GM21360 (cell line): ENCODE results near the gene ZNF592.

ENCODE experiments used
- ATAC-seq: cut with Tn5 transposase; IDR thresholded peaks from one replicate; pipeline ENCODE4 v1.9.1; 2021; ENCODE audit warnings: mild to moderate bottlenecking, moderate library complexity; ENCODE audit not compliant: unreplicated experiment

ZNF592 gene

GRCh38 chr15:84824260-84825007 is 76.0 kb downstream of the ZNF592 start:
- no peak for ATAC-seq

GRCh38 chr15:84826369-84826823 is 78.0 kb downstream of the ZNF592 start:
- ATAC-seq, result no peak

- ATAC-seq, result no peak
These were observed 78.9 kb downstream of the ZNF592 start for GRCh38 chr15:84827246-84827645.

- no peak for ATAC-seq
These were observed 79.9 kb downstream of the ZNF592 start for GRCh38 chr15:84828086-84828908.

GRCh38 chr15:84829428-84829827 is 81.0 kb downstream of the ZNF592 start:
- no peak for ATAC-seq

GRCh38 chr15:84830036-84830435 is 81.6 kb downstream of the ZNF592 start:
- no peak for ATAC-seq

GRCh38 chr15:84831028-84831427 is 82.6 kb downstream of the ZNF592 start:
- ATAC-seq, result no peak

- no peak for ATAC-seq
These were observed 83.2 kb downstream of the ZNF592 start for GRCh38 chr15:84831613-84832012.

GRCh38 chr15:84832448-84833040 is 84.2 kb downstream of the ZNF592 start:
- no peak for ATAC-seq

- no peak for ATAC-seq
These were observed 85.2 kb downstream of the ZNF592 start for GRCh38 chr15:84833447-84834228.

GRCh38 chr15:84834229-84834955 is 86.0 kb downstream of the ZNF592 start:
- ATAC-seq, result no peak

- ATAC-seq, result no peak
These were observed 86.6 kb downstream of the ZNF592 start for GRCh38 chr15:84834969-84835368.

- ATAC-seq, result no peak
These were observed 87.4 kb downstream of the ZNF592 start for GRCh38 chr15:84835661-84836337.

- no peak for ATAC-seq
These were observed 88.5 kb downstream of the ZNF592 start for GRCh38 chr15:84836844-84837243.

- ATAC-seq, result no peak
These were observed 91.3 kb downstream of the ZNF592 start for GRCh38 chr15:84839714-84840113.

- no peak for ATAC-seq
These were observed 91.9 kb downstream of the ZNF592 start for GRCh38 chr15:84840255-84840654.

- ATAC-seq, result no peak
These were observed 92.5 kb downstream of the ZNF592 start for GRCh38 chr15:84840741-84841429.

GRCh38 chr15:84842781-84843180 is 94.4 kb downstream of the ZNF592 start:
- ATAC-seq, result no peak

GRCh38 chr15:84844964-84845363 is 96.6 kb downstream of the ZNF592 start:
- no peak for ATAC-seq
